ENCODE results near the gene UBE2R2.
"Not testable (repeated sequence)": the region's sequence is repeated elsewhere in the genome, so short reads cannot be mapped to it uniquely, and the experiment has no call there.

DNA sequence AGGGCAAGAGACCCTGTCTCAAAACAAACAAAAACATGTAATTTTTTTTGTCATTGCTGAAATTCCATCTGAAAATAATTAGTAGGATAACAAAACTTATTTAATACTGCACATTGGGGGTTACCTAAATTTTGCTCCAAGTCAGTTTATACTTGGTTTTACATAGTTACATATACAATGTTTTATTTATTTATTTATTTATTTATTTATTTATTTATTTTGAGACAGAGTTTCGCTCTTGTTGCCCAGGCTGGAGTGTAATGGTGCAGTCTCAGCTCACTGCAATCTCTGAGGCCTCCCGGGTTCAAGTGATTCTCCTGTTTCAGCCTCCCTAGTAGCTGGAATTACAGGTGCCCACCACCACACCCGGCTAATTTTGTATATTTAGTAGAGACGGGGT, 52.3 kb downstream of the UBE2R2 start:
- peak; percentile 87 for TF ChIP-seq ZNF426 (tag by site-specific recombination; IDR thresholded peaks at IDR 0.05)
- TF ChIP-seq GLI2 (tag by site-specific recombination; IDR thresholded peaks at IDR 0.05; ENCODE audit: borderline replicate concordance, low read depth); MEIS1 (CRISPR knock-in tag; IDR thresholded peaks at IDR 0.05; ENCODE audit: borderline replicate concordance): not testable (repeated sequence)
